ENCODE data around the gene SLC37A1.
A peak's percentile ranks its signal among the peaks of the same experiment; 100 is the strongest.

The SLC37A1 gene

DNA sequence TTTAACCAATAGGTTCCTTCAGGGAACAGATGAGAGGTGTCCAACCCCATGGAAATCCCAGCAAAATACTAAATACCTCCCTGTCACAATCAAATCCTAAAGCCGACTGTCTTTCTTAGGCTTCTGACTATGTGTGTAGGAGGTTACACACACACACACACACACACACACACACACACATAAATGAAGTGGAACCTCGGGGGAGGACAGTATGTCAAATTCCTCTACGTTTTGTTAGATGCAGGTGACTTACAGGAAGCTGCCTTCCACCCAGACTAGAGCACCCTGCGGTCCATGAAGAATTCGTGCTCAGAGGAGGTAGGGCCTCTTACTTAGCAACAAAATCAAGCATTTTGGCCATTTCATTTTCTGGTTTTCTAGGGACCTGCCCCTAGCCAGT, 34.1 kb upstream of the SLC37A1 start:
- DNase-seq = no peak

DNA sequence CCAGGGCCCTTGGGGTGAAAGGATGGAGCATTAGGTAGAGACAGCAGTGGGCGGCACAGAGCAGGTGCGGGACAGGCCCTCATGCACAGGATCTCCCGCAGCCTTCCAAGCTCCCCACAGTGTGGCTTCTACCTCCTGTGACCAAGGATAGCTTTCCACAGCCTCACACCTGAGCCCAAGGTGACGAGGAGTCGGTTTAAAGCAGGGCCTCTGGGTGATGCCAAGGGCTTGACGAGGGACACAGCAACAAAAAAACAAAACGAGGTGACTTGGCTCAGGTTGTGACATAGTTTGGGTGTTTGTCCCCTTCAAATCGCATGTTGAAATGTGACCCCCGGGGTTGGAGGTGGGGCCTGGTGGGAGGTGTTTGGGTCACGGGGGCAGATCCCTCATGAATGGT, 32.9 kb upstream of the SLC37A1 start:
- DNase-seq = no peak

DNA sequence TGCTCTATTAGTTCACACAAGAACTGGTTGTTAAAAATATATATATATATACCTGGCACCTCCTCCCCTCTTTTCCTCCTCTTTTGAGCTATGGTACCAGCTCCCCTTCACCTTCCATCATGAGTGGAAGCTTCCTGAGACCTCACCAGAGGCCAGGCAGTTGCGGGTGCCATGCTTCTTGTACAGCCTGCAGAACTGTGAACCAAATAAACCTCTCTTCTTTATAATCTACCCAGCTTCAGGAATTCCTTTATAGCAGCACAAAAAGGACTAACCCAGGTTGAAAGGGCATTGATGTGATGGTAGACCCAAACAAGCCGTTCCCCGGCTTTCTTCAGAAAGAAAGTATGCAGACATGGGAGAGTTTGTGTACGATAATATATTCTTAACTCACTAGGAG, 32.5 kb upstream of the SLC37A1 start:
- DNase-seq = no peak

DNA sequence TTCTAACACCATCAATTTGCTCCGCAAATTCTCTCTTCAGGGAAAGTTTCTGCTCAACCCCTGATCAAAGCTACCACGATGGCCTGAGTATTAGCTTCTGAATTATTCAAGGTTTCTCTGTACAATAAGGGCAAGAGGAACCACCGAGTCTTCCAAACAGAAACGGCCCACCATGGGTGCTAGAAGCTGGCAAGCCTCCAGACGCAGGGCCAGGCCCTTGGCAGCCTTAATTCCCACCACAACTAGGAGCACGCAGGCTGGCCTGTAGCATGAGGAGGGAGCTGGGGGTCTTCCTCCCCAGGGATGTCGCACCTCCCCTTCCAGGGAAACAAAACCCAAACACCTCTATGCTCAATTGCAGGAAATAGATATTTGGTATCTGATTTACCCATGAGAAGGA, 28.7 kb upstream of the SLC37A1 start:
- no peak for DNase-seq

DNA sequence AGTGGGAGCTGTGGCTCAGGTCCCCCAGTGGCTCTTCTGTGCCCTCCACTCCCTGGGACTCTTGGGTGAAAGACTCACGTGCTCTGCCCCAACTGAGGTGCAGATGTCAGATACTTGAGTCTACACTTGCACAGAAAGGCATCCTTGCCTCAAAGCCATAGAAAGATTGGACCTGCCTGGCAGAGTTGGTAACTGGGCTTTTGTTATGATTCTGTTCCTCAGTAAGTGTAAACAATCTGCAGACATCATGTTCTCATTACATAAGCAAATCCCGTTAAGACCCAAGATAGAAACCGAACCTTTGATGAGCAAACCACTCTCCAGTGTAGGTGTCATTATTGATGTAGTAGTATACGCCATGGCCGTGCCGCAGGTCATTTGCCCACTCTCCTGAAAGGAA, 27.6 kb upstream of the SLC37A1 start:
- DNase-seq = peak; percentile 78 to 83

DNA sequence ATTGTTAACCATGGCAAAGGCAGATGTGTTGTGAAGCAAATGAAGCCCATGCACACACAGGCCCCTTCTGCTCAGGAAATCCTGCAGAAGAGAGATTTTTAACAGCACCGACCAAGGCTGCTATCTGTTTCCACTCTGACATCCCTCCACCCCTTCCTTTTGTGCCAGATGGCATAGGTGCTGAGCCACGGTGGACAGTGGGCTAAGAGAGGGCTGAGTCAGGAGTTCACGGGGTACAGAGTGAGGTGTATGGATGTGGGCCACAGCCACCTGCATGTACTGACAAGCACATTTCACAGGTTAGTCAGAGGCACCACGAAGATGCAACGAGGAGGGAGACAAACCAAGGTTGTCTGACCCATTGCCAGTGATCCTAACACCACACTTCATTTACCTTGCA, 27.1 kb upstream of the SLC37A1 start:
- peak; percentile 90 to 92 for DNase-seq

DNA sequence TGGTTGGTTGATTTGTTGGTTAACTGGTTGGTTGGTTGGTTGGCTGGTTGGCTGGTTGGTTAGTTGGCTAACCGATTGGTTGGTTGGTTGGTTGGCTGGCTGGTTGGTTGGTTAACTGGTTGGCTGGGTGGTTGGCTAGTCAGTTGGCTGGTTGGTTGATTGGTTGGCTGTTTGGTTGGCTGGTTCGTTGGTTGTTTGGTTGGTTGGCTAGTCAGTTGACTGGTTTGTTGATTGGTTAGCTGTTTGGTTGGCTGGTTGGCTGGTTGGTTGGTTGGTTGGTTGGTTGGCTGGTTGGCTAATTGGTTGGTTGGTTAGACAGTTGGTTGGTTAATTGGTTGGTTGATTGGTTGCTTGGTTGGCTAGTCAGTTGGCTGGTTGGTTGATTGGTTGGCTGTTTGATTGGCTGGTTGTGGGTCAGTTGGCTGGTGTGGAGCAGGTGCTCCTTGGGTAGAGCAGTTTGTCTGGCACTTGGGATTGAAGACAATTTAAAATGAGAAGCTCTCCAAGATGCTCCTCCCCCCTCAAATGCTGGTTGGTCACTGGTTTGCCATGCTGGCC, 24.6 kb upstream of the SLC37A1 start:
- DNase-seq = no peak

DNA sequence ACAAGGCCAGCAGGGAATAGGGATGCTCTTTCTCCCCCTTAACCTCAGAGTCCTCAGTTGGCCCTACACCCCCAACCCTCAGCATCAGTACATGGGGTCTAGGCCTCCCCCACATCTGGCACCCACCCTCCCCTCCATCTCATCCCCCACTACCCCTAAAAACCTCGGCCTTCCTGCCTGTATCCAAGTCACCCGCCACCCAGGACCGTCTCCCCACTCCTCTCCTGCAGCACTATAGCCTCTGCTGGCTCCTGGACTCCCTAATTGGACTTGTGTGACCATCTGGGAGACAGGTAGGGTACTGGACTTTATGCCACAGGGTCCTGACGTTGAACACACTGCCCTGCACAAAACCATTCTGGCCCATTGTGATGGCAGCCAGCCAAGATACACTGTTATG, 23.7 kb upstream of the SLC37A1 start:
- DNase-seq = no peak

DNA sequence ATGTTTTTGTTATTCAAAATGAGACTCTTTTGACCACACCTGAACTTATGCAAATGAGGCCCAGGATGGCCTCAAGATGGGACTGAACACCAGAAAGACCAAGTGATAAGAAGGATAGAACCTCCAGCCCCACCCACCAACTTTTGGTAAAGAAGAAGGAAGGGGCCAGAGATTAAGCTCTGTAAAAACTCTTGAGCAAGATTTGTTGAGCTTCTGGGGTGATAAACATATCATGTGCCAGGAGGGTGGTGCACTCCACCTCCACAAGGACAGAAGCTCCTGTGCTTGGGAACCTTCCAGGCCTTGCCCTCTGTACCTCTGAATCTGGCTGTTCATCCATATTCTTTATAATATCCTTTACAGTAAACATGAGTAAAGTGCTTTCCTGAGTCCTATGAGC, 22.9 kb upstream of the SLC37A1 start:
- no peak for DNase-seq

DNA sequence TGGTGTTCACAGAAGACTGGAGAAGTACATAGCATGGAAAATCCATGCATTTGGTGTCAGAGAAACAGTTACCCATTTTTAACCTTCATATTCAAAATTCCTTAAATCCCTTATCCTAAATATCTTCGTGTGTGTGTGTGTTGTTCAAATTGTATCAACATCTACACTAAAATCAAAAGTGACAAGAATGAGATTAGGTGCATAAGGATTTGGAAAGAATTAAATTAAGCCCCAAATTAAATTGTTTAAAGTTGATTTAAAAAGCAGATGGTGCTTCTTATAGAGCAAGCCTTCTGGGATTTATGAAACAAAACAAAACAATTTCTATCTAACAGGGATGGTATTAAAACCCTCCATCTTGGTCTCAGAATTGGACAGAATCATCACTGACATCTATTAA, 22.3 kb upstream of the SLC37A1 start:
- DNase-seq = no peak

DNA sequence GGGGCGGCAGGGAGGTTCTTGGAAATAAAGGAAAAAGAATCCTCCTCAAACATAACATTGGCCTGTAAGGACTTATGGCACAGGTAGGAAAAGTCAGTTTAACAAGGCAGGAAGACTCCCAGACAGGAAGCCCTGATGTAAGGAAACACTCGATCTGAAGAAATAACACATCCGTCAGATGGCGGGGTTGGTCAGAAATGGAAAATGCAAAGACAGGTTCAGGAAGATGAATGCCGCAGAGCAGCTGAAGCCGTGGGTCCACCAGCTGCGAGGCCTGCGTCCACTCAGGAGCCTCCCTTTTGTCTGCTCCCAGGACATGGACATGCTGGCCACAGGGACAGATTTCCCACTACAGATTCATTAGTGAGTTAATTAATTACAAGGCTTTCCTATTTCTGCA, 21.5 kb upstream of the SLC37A1 start:
- DNase-seq = no peak

DNA sequence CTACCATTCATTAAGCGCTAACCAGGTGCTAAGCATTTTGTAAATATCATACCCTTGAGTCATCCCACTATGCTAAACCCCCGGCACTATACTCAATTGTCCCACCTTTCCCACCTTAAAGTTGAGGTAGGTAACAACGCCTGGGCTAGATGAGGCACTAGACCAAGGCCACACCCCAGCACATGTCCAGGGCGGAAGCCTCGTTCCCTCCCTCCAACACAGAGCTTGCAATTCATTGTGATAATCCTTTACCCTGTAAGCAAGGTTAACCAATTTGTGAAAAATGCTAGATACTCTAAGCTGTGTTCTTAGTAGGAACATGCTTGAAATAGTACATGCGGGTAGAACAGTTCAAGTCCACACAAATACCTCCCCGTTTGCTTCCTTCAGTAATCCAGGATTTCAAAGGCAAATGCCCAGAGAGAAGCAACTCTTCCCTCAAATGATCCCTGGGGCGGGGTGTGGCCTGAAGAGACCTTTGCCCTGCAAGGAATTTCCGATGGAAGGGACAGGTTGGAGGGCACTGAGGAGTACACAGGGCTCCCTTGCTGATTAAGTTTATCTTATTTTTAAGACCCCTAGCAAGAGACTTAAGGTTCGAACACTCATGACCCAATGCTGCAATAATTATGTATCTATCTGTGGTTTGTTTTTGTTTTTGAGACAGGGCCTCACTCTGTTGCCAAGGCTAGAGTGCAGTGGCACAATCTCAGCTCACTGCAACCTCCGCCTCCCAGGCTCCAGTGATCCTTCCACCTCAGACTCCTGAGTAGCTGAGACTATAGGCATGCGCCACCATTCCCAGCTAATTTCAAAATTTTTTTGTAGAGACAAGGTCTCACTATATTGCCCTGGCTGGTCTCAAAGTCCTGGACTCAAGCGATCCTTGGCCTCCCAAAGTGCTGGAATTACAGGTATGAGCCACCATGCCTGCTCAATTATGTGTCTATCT, 20.3 kb upstream of the SLC37A1 start:
- DNase-seq = no peak

DNA sequence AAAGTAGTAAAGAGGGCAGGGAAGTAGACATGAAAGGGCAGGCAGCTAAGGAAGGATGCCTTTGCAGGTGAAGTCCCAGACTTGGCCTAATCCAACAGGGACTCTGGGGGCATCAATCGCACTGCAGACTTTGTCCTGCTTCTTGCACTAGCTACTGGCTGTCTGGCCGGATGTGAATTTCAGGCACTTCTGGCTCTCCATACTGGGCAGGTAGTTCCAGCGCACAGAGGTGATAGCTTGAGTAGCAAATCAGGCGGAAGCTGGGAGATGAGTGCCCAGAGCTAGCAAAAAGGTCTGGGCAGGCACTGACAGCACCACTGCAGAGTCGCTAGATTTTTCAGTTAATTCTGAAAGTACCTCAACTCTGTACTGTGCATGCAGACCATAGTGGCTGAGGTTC, 18.6 kb upstream of the SLC37A1 start:
- no peak for DNase-seq

DNA sequence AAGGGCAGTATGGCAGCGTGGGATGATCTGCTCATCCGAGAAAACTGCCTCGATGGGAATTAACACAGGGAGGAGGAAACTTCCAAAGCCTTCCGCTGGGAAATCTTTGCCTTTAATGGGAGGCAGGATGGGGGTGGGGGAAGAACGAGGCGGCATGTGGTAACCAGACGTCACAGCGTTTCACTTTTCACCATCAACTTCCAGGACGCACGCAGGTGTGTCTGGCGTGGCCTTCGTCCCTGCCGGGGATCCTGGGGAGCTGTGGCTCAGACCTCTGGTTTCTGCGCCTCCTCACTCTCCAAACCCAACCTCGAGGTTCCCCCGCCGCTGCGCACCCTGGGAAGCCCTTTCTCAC, 17.9 kb upstream of the SLC37A1 start:
- peak in 1 of 2 experiments; percentile 75 for DNase-seq

DNA sequence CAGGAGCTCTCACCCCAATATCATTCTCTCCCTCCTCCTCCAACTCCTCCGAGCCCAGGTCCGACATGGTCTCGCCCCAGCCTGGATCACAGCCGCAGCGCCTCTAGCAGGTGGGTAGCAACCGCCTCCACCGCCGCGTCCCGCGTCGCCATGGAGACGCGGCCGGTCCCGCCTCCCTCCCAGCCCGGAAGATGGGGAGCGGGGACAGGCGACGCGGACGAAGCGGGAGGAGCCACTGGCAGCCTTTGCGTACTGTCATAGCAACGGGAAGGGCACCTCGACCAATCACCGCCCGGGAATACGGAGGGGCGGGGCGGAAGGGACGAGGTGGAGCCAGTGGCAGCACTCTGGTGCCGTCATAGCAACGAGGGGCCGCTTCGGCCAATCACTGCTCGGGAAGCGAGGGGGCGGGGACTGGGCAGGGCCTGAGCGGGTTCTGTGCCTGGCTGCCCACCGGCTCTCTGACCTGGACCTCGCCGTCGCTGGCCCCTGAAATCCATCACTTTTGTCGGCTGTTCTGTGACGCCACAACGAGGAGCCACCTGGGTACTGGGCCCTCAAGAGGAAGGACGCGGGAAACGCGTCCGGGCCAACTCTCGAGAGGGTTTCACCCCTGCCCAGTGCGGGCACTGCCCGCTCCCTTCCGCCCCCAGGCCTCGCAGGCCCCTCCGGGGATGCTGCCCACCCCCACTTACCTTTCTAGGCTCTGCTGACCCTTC, 17.4 kb upstream of the SLC37A1 start, which contains the start of gene RSPH1:
TSS of gene RSPH1 (minus strand) at position 105 of the 719 bp plus-strand sequence. CDS start at position 67, 38 bp downstream.
- DNase-seq = peak; percentile 97 to 99

DNA sequence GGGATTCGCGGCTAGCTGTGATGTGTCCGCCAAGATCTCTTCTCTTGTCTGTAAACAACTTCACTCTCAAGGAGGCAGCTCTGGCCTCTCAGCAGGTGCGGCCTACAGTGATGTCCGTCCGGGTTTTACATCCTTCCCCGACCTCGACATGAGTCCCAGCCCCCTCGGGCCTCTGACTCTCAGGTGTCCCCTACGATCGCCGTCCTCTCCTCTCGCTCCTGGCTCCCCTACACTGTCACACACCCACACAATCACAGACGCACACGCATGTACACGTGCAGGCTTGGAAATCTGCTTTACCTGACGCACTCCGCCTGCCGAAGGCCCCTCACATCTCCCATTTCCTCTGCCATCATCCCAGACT, 16.8 kb upstream of the SLC37A1 start:
- peak in 1 of 2 experiments; percentile 45 for DNase-seq

DNA sequence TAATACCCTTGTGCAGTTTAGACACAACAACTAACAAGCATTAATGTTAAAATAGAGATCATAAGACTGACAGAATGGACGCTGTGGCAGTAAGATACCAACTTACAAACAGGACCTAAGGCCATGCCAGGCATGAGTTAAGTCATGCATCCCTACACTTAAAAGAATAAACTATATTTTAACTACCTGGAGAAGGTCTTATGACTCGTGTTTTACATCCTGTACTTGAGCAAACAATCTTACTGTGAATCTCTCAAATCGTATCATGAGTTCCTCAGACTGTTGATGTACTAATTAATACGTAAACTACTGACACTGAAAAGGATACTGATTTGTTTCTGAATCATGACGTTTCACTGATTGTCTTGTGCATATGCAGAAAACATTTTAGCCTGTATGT, 15.6 kb upstream of the SLC37A1 start:
- DNase-seq = no peak

DNA sequence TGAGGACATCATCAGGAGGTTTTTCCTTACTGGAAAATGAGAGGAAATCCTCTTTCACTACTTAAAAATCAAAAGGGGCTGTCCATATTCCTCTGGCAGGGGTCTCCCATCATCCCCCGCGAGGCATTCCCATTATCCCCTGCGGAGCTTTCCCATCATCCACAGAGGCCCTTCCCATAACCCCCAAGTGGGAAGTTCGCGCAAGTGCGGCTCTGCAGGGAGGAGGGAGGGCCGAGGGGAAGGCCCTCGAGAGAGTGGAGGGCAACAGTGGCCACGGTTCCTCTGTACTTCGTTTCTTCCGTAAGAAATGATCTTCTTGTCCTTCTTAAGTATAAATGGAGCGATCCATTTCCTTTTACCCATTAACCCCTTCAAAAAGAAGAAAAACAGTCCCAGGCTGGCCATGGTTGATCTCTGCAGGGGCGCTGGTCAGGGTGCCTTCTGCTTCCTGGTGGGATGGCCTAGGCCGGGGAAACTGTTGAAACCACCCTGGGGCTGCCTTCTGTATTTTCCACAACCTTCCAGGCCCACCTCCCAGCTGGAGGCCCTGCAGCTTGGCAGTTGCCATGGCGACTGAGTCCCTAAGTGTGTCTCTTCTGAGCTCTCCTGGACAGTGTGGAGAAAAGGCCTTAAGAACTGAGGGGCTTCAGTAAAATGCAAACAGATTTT, 14.1 kb upstream of the SLC37A1 start:
- DNase-seq = no peak

DNA sequence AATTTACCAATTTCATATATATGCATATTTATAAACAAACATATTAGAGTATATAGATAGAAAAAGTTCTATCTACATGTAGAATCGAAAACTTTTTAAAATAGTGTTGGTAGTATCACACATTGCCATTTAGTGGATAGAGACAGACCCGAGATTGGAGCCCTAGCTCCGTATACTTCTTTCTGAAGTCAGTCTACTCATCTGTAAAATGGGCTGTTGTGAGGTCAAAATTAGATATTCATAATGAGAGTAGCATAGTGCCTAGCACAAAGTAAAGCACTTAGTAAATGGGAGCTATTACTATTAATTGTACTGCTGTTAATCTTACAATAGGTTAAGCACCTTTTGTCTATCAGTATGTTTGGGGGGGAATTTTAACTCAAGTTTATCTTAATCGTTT, 13.4 kb upstream of the SLC37A1 start:
- DNase-seq = no peak

DNA sequence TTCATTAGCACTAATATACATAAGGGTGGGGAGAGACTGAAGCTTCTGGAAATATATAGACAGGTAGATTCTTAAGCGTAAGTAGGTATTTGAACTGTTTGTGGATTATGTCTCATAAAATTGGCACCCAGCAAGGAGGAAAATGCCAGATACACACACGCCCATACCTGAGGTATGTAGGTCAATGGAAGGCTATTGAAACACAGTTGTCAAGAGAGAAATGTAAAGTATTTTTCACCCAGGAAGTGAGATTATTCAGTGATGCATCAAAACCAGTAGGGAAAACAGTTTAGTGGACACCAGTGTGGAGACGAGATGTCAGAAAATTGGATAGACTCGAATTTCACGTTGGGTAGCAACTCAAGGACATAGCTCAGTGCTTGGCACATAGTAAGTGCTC, 12.9 kb upstream of the SLC37A1 start:
- no peak for DNase-seq

DNA sequence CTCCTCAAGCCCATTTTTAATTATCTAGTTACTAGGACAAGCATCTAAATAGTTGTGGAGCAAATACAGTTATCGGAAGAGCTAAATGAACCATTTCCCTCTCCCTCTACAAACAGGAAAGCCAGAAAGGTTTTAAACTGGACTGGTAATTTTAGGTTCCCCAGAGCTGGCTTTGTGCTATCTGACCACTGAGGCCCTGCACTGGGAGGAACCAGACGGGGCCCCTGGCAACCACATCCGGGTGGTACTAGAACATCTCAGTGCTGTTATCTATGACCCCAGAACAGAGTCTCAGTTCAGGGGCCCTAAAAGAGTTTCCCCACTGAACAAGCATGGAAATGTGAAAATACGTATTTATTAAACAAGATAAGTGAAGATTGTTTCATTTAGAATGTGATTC, 9.9 kb upstream of the SLC37A1 start:
- DNase-seq = no peak

DNA sequence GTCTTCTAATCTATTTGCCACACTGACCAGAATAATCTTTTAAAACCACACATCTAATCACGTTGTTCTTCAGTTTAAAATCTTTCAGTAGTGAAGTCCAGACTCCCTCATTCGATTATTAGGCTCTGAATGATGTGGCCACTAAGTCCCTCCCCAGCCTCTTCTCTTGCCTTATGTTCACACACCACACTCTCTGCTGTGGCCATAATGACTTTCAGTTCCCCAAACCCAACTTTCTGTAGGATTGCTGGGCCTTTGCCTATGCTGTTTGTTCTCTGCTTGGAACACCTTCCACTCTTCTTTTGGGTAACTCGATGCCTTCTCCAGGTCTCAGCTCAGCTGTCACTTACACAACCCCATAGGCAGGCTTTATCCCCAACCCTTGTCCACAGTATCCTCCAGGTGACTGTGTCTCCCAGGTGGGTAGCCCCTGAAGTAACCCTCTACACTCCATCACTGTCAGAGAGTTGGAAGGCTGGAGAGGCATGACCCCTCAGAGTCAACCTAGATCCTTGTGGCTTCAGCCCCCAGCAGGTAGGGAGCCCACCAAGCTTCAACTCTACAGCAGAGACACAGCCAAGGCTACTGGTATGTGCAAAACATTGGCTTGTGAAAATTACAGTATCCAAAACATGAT, 8.4 kb upstream of the SLC37A1 start:
- DNase-seq = no peak

DNA sequence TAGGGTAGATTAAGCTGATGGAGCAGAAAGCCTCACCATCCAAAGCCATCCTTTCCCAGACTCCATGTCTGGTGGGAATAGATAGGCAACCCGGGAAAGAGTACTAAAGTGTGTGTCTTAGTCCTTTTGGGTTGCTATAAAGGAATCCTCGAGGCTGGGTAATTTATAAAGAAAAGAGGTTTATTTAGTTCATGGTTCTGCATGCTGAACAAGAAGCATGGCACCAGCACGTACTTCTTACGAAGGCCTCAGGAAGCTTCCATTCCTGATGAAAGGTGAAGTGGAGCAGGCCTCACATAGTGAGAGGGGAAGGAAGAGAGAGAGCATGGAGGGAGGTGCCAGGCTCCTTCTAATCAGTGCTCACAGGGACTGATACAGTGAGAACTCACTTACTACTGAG, 6.2 kb upstream of the SLC37A1 start:
- no peak for DNase-seq

Data from NCI-H526 (cell line).